ENCODE results near the gene FGF7. TPM values are rescaled to one million over a fixed set of nuclear protein-coding genes. Genes with fewer than 3 reads are reported as not detected.

The FGF7 gene
- total and polyA plus RNA-seq, 9 of the 15 experiments (the other 6 are each of a cell fraction or from before 2014, with no cell fraction given): not detected

DNA sequence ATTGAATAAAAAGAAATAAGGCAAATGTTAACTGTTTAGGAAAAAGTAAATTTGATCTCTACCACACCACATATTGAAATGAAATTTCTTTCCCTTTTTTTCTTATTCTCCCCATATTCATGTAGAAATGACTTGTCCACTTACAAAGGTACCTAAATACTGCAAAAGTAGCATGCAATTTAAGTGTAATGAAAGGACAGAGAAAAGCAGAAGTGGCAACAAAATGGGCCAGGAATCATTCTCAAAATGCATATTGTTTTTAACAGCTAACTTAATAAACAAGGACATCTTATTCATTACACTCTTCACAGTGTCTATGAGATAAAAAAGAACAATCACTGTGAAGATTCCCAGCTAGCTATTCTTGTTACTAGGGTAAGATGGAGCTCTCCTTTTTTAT, 40.6 kb upstream of the FGF7 start:
- Histone ChIP-seq H3K27ac (ENCODE audit: extremely low read depth, low read depth, low read length) (no peak overlapping the region), H3K36me3 (ENCODE audit: control insufficient read depth, insufficient read depth, low read length) (no peaks in the 10 kb centered on the region), H3K9me3 (replicated peaks; ENCODE audit: control insufficient read depth, insufficient read depth, low read depth, low read length) (no peaks in the 10 kb centered on the region), H3K79me2 (ENCODE audit: control insufficient read depth, insufficient read depth, low read length) (no peaks in the 10 kb centered on the region), H3K4me1 (replicated peaks in 1 of 2; ENCODE audit: control insufficient read depth in 2 of 2, insufficient read depth in 2 of 2, low read length in 2 of 2) (no peaks in the 10 kb centered on the region), H3K27me3 (ENCODE audit: control insufficient read depth in 2 of 2, insufficient read depth in 2 of 2, low read length in 2 of 2) (0 out of 5 replicates have a peak, but pooled peaks cover 0 to 3% of the 10 kb centered on the region in 2 experiments), H2AFZ (ENCODE audit: low read depth, low read length) (no peak overlapping the region), H3K4me3 (no peak overlapping the region), H3K4me2 (ENCODE audit: insufficient read depth, low read length) (no peak overlapping the region), H4K20me1 (replicated peaks; ENCODE audit: control insufficient read depth, insufficient read depth, low read length) (no peaks in the 10 kb centered on the region), H3K9me1 (ENCODE audit: control insufficient read depth, insufficient read depth, low read length) (no peaks in the 10 kb centered on the region), H3K9ac (ENCODE audit: insufficient read depth in 1 of 2, low read depth in 2 of 2, low read length in 2 of 2) (no peak overlapping the region)
- DNase-seq (ENCODE audit: extremely low read depth in 1 of 4, low spot score in 3 of 4): no peak
- peak; percentile 52; the same call in 1 of the 2 replicates for TF ChIP-seq SPI1 (IDR thresholded peaks at IDR 0.05; ENCODE audit: borderline replicate concordance, low read depth, low read length)
- TF ChIP-seq ZNF431 (CRISPR knock-in tag; IDR thresholded peaks at IDR 0.05): no peak
- FAIRE-seq: no peak
- in situ Hi-C loops (cut with MboI) (no loop called here), intact Hi-C loops (cut with micrococcal nuclease) (no loop called here)
- ATAC-seq: no peak
- BruUV-seq (replicated peaks): no TSS peak
- ChIA-PET CTCF (ENCODE audit: low intra/inter-chr PET ratio) (no interaction called here), POLR2A (no interaction called here)

DNA sequence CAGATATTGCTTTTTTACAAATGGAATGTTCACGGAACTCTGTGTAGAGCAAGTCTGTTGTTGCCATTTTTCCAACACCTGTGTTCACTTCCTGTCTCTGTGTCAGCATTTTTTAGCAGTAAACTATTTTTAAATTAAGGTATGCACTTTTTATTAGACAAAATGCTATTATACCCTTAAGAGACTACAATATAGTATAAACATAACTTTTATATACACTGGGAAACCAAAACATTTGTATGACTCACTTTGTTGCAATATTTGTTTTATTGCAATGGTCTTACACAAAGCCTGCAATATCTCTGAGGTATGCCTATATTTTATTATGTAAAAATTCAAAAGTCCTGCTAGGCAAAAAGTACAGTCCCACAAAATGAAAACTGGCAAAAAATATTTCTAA, 39.8 kb upstream of the FGF7 start:
- 0% methylated on average over 1 of the region's 1 CpG for WGBS (ENCODE audit: insufficient coverage, low coverage, missing lambda C conversion rate)
- Histone ChIP-seq H2AFZ (ENCODE audit: low read depth, low read length) (no peak overlapping the region), H3K9me3 (replicated peaks; ENCODE audit: control insufficient read depth, insufficient read depth, low read depth, low read length) (no peaks in the 10 kb centered on the region), H3K27me3 (ENCODE audit: control insufficient read depth in 2 of 2, insufficient read depth in 2 of 2, low read length in 2 of 2) (0 out of 5 replicates have a peak, but pooled peaks cover 0 to 3% of the 10 kb centered on the region in 2 experiments), H3K27ac (ENCODE audit: extremely low read depth, low read depth, low read length) (no peak overlapping the region), H3K79me2 (ENCODE audit: control insufficient read depth, insufficient read depth, low read length) (no peaks in the 10 kb centered on the region), H3K9me1 (ENCODE audit: control insufficient read depth, insufficient read depth, low read length) (no peaks in the 10 kb centered on the region), H3K9ac (ENCODE audit: insufficient read depth in 1 of 2, low read depth in 2 of 2, low read length in 2 of 2) (no peak overlapping the region), H3K4me3 (no peak overlapping the region), H3K36me3 (ENCODE audit: control insufficient read depth, insufficient read depth, low read length) (no peaks in the 10 kb centered on the region), H4K20me1 (replicated peaks; ENCODE audit: control insufficient read depth, insufficient read depth, low read length) (no peaks in the 10 kb centered on the region), H3K4me1 (replicated peaks in 1 of 2; ENCODE audit: control insufficient read depth in 2 of 2, insufficient read depth in 2 of 2, low read length in 2 of 2) (no peaks in the 10 kb centered on the region), H3K4me2 (ENCODE audit: insufficient read depth, low read length) (no peak overlapping the region)
- FAIRE-seq (no peak), ATAC-seq (no peak), DNase-seq (ENCODE audit: extremely low read depth in 1 of 4, low spot score in 3 of 4) (no peak)
- CTCF ChIA-PET (ENCODE audit: low intra/inter-chr PET ratio): no interaction called here
- in situ Hi-C loops (cut with MboI): no loop called here
- POLR2A ChIA-PET: no interaction called here
- no TSS peak for BruUV-seq (replicated peaks)
- intact Hi-C loops (cut with micrococcal nuclease): no loop called here
- no peak for TF ChIP-seq NUFIP1 (IDR thresholded peaks at IDR 0.05; ENCODE audit: partially characterized antibody)
- TF ChIP-seq ETV5 (CRISPR knock-in tag; IDR thresholded peaks at IDR 0.05; ENCODE audit: low read depth): no peak
- no peak for TF ChIP-seq ILK (tag; IDR thresholded peaks at IDR 0.05; ENCODE audit: borderline replicate concordance, low read depth)
- no peak for TF ChIP-seq RBM39 (optimal IDR thresholded peaks at IDR 0.05; ENCODE audit: low read depth, low read length)
- no peak for TF ChIP-seq ELF4 (CRISPR knock-in tag; IDR thresholded peaks at IDR 0.05)
- TF ChIP-seq NCOR1 (IDR thresholded peaks at IDR 0.05): no peak
- TF ChIP-seq, protein P1, sequence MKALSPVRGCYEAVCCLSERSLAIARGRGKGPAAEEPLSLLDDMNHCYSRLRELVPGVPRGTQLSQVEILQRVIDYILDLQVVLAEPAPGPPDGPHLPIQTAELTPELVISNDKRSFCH (CRISPR knock-in tag; IDR thresholded peaks at IDR 0.05): no peak
- TF ChIP-seq, protein P1 (tag; IDR thresholded peaks at IDR 0.05): no peak
- TF ChIP-seq, protein P2, sequence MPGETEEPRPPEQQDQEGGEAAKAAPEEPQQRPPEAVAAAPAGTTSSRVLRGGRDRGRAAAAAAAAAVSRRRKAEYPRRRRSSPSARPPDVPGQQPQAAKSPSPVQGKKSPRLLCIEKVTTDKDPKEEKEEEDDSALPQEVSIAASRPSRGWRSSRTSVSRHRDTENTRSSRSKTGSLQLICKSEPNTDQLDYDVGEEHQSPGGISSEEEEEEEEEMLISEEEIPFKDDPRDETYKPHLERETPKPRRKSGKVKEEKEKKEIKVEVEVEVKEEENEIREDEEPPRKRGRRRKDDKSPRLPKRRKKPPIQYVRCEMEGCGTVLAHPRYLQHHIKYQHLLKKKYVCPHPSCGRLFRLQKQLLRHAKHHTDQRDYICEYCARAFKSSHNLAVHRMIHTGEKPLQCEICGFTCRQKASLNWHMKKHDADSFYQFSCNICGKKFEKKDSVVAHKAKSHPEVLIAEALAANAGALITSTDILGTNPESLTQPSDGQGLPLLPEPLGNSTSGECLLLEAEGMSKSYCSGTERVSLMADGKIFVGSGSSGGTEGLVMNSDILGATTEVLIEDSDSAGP (CRISPR knock-in tag; IDR thresholded peaks at IDR 0.05): no peak
- TF ChIP-seq HOXB6 (CRISPR knock-in tag; IDR thresholded peaks at IDR 0.05; ENCODE audit: borderline replicate concordance): no peak
- no peak for TF ChIP-seq ZC3H8 (IDR thresholded peaks at IDR 0.05)
- TF ChIP-seq, protein P3, sequence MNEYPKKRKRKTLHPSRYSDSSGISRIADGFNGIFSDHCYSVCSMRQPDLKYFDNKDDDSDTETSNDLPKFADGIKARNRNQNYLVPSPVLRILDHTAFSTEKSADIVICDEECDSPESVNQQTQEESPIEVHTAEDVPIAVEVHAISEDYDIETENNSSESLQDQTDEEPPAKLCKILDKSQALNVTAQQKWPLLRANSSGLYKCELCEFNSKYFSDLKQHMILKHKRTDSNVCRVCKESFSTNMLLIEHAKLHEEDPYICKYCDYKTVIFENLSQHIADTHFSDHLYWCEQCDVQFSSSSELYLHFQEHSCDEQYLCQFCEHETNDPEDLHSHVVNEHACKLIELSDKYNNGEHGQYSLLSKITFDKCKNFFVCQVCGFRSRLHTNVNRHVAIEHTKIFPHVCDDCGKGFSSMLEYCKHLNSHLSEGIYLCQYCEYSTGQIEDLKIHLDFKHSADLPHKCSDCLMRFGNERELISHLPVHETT (CRISPR knock-in tag; conservative IDR thresholded peaks at IDR 0.05 in 1 of 2, IDR thresholded peaks at IDR 0.05 in 1 of 2): no peak
